ENCODE results near the gene MORC3.
"Not testable (repeated sequence)": the region's sequence is repeated elsewhere in the genome, so short reads cannot be mapped to it uniquely, and the experiment has no call there.

Gene MORC3

DNA sequence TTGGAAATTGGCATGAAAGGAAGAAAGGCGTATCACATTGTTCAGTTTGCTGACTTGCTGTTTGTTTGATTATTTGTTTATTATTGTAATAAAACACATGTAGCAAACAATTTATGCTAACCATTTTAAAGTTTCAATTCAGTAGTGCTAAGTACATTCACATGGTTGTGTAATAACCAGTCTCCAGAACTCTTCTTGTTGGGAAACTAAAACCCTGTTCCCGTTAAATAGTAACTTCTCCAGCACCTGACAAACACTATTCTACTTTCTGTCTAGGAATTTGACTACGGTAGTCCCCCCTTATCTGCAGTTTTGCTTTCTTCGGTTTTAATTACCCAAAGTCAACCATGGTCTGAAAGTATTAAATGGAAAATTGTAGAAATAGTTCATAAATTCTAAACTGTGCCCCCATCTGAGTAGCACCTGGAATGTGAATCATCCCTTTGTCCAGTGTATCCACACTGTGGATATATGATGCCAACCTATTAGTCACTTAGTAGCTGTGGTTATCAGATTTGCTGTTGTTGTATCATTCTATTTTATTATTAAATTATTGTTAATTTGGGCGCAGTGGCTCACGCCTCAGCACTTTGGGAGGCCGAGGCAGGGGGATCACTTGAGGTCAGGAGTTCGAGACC, 5.5 kb downstream of the MORC3 start:
- DNase-seq (ENCODE audit: low spot score) = no peak
- TF ChIP-seq, protein P1, sequence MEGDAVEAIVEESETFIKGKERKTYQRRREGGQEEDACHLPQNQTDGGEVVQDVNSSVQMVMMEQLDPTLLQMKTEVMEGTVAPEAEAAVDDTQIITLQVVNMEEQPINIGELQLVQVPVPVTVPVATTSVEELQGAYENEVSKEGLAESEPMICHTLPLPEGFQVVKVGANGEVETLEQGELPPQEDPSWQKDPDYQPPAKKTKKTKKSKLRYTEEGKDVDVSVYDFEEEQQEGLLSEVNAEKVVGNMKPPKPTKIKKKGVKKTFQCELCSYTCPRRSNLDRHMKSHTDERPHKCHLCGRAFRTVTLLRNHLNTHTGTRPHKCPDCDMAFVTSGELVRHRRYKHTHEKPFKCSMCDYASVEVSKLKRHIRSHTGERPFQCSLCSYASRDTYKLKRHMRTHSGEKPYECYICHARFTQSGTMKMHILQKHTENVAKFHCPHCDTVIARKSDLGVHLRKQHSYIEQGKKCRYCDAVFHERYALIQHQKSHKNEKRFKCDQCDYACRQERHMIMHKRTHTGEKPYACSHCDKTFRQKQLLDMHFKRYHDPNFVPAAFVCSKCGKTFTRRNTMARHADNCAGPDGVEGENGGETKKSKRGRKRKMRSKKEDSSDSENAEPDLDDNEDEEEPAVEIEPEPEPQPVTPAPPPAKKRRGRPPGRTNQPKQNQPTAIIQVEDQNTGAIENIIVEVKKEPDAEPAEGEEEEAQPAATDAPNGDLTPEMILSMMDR (IDR thresholded peaks at IDR 0.05; ENCODE audit: extremely low read depth, insufficient read depth, missing control alignments) = no peak
- in situ Hi-C loops (cut with MboI; ENCODE audit: low pct_unique_long_range_greater_than_20kb, low sequenced_read_pairs, unreplicated experiment) = no loop called here

DNA sequence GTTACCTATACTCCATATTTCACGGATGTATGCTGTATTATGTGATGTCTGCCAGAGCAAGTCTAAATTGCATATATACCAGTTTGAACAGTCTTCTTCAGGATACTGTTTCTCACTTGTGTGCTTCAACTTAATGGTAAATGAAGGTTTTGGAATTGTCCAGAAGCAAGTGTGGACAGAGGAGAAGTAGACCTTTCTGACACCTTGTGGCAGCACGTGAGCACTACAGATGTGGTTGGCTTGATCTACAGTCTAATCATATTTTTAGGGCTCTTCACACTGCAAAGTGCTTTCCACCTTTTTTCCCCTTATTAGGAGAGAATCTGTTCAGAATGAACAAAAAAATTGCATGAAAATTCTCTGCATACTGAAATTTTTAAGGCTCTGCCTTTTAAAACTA, 10.9 kb downstream of the MORC3 start:
- TF ChIP-seq, protein P1 (IDR thresholded peaks at IDR 0.05; ENCODE audit: extremely low read depth, insufficient read depth, missing control alignments) = peak; percentile 80
- DNase-seq (ENCODE audit: low spot score) = peak; percentile 65
- in situ Hi-C loops (cut with MboI; ENCODE audit: low pct_unique_long_range_greater_than_20kb, low sequenced_read_pairs, unreplicated experiment) = no loop called here

DNA sequence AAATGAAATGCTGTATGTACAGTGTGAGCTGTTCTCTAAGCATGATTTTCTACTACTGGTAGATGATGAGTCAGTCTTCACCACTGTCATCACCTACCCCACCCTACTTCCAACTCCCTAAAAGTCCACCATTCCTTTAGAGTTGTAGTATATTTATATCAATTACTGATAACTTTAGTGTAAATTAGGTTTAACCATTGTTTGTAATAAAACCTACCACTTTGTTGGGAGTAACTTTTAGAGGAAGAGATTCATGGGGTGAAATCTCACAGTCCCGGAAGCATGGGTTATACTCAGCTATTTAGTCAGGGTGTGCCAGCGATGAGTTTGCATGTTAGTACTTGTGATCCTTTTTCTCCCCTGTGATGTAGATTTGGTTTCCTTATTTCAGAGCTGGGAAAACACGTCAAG, 17.1 kb downstream of the MORC3 start:
- in situ Hi-C loops (cut with MboI; ENCODE audit: low pct_unique_long_range_greater_than_20kb, low sequenced_read_pairs, unreplicated experiment) = loop anchor here (5.0 kb wide), 1 partner anchor 185 kb away; no protein-coding TSS in a partner anchor

DNA sequence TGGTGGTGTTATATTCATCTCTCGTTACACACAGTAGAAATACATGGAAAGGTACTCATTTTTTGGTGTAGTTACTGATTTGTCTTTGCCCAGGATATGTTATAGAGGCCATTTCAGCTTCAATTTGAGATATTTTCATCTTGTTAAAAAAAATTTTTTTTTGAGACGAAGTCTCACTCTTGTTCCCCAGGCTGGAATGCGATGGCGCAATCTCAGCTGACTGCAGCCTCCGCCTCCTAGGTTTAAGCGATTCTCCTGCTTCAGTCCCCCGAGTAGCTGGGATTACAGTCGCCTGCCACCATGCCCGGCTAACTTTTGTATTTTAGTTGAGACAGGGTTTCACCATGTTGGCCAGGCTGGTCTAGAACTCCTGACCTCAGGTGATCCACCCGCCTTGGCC, 19.0 kb downstream of the MORC3 start:
- TF ChIP-seq, protein P1 (IDR thresholded peaks at IDR 0.05; ENCODE audit: extremely low read depth, insufficient read depth, missing control alignments) = no peak
- in situ Hi-C loops (cut with MboI; ENCODE audit: low pct_unique_long_range_greater_than_20kb, low sequenced_read_pairs, unreplicated experiment) = loop anchor here (5.0 kb wide), 1 partner anchor 187 kb away; no protein-coding TSS in a partner anchor
- no peak for DNase-seq (ENCODE audit: low spot score)

More for the DNA sequence above, 17.1 kb downstream of the MORC3 start:
- DNase-seq (ENCODE audit: low spot score) = no peak
- TF ChIP-seq, protein P1 (IDR thresholded peaks at IDR 0.05; ENCODE audit: extremely low read depth, insufficient read depth, missing control alignments) = no peak

DNA sequence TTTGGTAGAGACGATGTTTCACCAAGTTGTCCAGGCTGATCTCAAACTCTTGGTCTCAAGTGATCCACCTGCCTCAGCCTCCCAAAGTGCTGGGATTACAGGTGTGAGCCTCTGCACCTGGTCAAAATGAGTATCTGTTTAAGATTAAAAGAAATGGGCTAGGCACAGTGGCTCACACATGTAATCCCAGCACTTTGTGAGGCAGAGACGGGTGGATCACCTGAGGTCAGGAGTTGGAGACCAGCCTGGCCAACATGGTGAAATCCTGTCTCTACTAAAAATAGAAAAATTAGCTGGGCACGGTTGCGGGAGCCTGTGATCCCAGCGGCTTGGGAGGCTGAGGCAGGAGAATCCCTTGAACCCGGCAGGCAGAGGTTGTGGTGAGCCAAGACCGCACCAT, 22.6 kb downstream of the MORC3 start:
- DNase-seq (ENCODE audit: low spot score); in situ Hi-C loops (cut with MboI; ENCODE audit: low pct_unique_long_range_greater_than_20kb, low sequenced_read_pairs, unreplicated experiment): not testable (repeated sequence)

DNA sequence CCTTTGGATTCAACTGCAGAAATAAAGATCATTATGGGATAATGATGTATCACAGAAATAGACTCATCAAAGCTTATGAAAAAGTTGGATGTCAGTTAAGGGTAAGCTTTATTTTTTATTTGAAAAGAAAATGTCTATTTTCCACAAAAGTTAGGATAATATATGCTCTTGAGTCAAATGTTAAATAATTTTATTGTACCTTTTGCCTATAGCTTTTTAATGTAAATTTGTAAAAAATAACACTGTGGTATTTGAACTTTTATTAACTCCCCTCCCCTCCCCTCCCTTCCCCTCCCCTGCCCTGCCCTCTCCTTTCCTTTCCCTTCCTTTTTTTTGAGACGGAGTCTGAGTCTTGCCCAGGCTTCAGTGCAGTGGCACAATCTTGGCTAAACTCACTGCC, 24.9 kb downstream of the MORC3 start:
- TF ChIP-seq, protein P1 (IDR thresholded peaks at IDR 0.05; ENCODE audit: extremely low read depth, insufficient read depth, missing control alignments) = no peak
- DNase-seq (ENCODE audit: low spot score) = no peak
- in situ Hi-C loops (cut with MboI; ENCODE audit: low pct_unique_long_range_greater_than_20kb, low sequenced_read_pairs, unreplicated experiment) = no loop called here

DNA sequence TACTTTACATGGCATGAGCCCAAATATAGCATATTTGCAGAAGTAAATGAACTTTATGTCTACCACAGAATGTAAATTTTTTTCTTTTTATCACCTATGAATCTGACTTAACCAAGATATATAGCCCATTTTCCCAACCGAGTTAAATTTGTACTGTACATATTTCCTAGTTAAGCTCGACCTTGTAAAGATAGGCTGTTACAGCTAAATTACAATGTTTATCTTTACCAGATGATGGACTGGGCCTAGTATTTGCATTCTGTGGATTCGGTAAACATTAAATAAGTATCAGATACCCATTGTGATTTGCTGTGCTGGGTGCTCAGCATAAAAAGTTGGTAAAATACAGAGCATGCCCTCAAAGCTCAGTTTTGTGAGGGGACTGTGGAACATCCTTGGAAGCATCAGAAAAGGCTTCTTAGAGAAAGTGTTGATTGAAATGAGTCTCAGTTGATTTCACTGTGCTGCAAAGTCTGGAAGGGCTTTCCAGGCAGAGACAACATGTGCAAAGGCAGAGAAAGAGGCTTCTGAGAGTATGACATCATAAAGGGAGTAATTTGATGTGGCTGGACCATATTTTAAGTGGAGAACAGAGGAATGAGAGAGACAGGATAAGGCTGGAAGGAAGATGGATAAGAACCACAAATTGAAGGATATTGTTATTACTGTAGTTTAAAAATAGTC, 27.4 kb downstream of the MORC3 start:
- in situ Hi-C loops (cut with MboI; ENCODE audit: low pct_unique_long_range_greater_than_20kb, low sequenced_read_pairs, unreplicated experiment) = no loop called here
- TF ChIP-seq, protein P1 (IDR thresholded peaks at IDR 0.05; ENCODE audit: extremely low read depth, insufficient read depth, missing control alignments) = no peak

More for the DNA sequence above, 27.4 kb downstream of the MORC3 start:
- DNase-seq (ENCODE audit: low spot score) = no peak
